Midbrain (tissue), 1 donor: Measurements from ENCODE around the gene TMEM82.
"Not testable (repeated sequence)": the region's sequence is repeated elsewhere in the genome, so short reads cannot be mapped to it uniquely, and the experiment has no call there.

ENCODE experiments used
- DNase-seq: peaks from one replicate; lab custom pipeline; 2025; lab: John Stamatoyannopoulos, UW

The TMEM82 gene

DNA sequence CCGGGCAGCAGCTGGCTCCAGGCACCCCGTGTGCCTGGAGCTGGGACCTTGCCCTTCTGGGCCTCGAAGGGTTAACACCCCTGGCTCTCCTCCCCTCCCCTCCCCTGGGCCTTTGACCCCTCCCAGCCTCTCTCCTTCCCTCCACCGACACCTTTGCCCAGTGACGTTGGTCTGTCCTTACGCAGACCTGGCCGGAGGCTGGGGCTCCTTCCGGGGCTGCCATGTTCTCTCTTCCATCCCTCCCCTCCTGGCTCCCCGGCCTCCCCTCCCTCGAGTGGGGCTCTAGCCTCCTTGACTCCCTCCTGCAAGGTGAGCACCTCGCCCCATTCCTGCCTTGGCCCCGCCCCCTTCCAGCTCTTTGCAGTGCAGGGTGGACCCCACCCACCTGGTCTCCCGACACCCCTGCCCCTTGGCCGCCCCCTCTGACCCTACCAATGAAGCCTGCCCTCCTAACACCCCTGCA is at the start of gene TMEM82:
TSS of gene TMEM82 (plus strand) at position 161 of the 463 bp plus-strand sequence. CDS start at position 222, 61 bp downstream.
- no peak for DNase-seq

DNA sequence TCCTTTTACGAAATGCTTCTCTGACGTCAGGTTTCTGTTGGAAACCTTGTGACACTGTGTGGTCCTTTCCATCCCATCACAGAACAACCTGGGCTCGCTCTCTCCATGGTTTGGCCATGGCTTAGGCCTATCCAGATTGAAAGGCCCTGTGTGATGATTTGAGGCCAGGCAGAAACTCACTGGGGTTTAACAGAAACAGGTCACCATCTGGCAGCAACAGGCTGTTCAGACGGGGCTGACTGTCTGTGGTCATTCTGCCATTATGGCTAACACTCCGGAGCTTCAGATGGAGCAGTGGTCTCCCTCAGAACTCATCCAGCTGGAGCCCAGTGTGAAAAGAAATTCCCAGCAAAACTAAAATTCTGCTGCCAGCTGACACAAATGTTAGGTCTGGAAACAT is 48.9 kb upstream of the TMEM82 start:
- no peak for DNase-seq

DNA sequence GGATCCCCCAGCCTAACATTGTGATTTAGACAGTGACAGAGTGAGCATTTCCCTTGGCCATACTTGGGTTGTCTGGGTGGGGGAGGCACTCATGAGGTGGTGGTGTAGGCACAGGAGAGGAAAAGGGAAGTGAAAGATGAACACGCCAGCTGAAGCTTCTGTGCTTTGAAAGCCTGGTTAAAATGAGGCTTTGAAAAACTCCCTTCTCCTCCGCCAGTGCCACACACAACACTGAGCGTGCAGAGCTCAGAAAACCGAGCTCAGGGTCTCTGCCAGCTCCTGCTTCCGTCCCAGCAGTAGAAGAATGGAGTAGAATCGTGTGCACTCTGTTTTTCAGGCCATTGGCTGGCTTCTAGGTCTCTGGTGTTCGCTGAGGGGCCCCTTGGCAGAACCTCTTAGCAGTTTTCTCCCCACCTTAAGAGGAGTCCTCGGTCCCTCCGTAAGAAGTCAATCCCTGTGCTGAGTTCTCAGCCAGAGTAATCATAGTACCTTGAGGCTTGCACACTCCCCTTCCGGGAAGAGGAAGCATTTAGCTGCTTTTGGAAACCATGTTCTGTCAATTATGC is 45.3 kb upstream of the TMEM82 start:
- DNase-seq: peak; percentile 54

DNA sequence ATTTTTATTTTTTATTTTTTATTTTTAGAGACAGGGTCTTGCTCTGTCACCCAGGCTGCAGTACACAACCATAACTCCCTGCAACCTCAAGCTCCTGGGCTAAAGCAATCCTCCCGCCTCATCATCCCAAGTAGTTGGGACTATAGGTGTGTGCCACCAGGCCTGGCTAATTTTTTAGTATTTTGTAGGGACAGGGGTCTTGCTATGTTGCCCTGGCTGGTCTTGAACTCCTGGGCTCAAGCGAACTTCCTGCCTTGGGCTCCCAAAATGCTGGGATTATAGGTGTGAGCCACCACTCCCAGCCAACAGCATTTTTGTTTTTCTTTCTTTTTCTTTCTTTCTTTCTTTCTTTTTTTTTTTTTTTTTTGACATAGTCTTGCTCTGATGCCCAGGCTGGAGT is 44.1 kb upstream of the TMEM82 start:
- DNase-seq: no peak

DNA sequence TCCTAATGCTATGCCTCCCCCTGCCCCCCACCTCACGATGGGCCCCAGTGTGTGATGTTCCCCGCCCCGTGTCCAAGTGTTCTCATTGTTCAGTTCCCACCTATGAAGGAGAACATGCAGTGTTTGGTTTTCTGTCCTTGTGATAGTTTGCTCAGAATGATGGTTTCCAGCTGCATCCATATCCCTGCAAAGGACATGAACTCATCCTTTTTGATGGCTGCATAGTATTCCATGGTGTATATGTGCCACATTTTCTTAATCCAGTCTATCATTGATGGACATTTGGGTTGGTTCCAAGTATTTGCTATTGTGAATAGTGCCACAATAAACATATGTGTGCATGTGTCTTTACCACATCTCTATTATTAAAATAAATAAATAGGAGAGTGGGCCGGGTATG is 43.0 kb upstream of the TMEM82 start:
- DNase-seq: not testable (repeated sequence)

DNA sequence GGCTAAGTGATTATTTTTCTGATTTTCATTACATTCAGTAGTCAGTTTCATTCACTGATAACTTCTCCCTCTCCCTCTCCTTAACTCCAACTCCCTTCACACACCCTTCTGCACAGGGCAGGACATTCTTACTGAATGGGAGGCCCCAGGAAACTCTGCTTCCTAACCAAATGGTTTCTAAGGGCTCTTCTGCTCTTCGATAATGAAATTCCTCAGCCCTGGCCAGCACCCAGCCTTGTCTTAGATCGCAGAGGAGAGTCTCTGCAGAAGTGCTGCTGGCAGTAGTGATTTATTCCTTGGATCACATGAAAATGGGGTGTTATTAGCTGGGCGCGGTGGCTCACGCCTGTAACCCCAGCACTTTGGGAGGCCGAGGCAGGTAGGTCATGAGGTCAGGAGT is 41.8 kb upstream of the TMEM82 start:
- DNase-seq: no peak

DNA sequence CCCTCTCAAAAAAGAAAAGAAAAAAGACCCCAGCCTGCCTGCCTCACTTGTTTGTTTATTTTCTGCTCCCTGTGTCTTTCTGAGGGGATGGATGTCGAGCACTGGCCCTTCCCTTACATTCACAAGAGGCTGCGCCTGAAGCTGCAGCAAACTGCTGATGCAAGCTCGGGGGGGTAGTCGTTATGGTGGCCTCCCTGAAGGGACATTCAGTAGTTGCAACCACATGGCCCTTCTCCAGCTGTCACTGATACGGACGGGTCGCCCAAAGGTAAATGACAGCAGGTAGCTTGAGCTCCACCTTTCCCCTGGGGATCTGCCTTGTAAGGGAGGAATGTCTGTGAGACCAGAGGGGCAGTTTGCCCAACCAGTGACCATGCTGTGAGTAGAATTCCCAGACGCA is 40.5 kb upstream of the TMEM82 start:
- DNase-seq: no peak

DNA sequence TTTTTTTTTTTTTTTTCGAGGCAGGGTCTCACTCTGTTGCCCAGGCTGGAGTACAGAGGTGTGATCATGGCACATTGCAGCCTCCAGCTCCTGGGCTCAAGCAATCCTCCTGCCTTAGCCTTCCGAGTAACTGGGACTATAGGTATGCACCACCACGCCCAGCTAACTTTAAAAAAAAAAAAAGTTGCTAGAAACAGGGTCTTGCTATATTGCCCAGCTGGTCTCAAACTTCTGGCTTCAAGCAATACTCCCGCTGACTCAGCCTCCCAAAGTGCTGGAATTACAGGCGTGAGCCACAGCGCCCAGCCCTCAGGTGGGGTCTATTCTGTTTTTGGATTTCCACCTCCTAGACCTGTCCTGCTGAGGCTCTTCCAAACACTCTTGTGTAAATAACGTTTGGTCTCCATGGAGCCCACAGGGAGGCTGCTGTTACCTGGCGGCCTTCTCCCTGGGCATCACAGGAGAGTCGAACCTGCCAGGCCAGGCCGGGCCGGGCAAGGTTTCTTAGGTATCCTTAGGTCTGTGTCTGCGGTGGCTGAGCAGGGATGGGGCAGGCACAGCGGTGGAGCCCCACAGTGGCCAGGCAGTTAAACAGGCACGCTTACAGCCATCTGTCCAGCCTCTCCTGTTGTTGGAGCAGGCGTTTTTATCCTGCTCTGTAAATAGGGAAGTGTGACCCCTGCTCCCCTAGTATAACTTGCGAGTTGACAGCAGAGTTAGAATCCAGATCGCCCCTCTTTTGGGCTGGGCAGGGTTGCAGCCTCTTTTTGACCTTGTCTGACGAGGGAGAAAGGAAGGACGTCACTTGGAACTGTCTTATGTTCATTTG is 39.4 kb upstream of the TMEM82 start:
- DNase-seq: no peak

DNA sequence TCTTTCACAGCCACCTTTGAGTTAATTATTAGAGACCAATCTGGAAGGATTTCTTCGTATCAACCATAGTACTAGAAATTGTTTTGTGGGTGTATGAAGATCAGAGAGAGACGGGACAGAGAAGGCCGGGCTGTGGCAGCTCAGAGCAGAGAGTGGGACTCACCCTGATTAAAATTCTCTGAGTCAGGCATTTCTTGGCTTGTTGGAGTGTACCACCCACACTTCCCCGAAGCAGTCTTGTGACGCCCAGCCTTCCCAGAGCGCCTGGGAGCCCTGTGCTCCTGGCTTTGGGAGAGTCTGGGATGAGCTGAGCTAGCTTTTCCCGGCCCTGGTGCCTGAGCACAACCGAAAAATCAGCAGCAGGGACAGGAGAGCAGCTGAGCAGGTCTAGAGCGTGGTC is 38.7 kb upstream of the TMEM82 start:
- DNase-seq: peak; percentile 76

DNA sequence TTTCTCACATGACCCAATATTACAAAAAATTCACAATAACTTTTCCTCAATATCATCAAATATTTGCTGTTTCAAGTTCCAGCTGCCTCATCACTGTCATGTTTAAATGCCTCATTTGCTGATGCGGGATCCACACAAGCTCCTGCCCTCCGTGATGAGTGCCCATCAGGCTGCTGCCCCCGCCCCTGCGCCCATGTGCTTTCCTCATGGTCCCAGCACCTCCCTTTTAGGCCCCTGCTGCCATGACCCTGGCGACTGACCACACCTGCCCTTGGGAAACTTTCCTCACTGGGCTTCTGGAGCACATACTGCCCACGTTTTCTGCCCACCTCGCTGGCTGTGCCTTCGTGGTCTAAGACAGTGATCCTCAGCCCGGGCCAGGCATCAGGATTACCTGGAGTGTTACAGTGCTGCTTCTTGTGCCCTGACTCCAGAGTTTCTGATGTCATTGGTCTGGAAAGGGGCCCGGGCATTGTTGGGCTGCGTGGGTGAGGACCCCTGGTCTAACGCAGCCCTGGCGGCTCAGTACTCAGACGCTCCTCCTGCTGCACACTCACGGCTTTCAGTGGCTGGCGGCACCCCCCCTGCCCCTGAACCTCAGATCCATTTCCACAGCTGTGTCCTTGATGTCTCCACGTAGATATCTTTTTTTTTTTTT is 37.6 kb upstream of the TMEM82 start:
- no peak for DNase-seq

DNA sequence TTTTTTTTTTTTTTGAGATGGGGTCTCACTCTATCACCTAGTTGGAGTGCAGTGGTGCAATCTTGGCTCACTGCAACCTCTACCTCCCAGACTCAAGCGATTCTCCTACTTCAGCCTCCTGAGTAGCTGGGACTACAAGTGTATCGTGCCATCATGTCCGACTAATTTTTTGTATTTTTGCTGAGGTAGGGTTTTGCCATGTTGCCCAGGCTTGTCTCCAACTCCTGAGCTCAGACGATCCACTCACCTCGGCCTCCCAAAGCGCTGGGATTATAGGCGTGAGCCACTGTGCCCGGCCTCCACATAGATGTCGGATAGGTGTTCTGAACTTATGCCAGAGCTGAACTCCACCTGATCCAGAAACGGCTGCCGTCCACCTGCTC is 37.1 kb upstream of the TMEM82 start:
- DNase-seq: no peak

DNA sequence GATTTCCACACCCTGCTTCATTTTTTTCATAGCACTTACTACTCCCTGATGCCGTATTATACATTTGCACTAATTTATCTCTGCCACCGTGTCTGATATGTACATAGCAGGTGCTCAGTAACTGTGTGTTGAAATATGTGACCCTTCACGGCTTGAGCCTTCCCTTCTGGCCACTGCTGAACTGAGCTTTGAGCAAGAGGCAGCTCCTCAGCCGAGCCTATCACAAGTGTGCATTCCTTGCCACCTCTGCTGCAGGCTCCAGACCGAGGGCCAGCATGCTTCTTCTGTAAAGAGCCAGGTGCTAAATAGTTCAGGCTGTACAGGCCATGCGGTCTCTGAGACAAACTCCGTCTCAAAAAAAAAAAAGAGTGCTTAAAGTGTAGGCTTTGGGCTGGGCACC is 35.5 kb upstream of the TMEM82 start:
- no peak for DNase-seq

DNA sequence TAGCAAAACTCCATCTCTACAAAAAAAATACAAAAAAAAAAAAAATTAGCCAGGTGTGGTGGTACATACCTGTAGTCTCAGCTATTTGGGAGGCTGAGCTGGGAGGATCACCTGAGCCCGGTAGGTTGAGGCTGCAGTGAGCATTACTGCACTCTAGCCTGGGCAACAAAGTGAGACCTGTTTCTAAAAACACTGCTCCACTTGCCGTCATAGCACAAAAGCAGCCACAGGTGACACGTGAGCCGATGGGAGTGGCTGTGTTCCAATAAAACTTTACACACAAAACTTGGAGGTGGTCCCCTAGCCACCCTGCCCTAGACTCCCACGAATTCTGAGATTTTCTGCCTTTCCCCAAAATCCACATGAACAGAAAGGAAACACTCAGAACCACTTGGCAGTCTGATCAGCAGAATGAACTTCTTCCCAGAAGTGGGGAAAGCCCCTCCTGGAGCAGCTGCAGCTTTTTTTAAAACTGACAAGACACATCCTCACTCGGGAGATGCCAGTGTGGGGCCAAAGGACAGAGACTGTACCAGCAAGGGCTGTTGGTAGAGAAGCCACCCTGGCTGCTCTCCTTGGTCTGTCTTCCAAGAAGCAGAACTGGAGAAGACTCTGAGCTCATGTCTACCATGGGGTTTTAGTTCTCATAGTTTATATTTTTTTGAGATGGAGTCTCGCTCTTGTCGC is 34.9 kb upstream of the TMEM82 start:
- no peak for DNase-seq

DNA sequence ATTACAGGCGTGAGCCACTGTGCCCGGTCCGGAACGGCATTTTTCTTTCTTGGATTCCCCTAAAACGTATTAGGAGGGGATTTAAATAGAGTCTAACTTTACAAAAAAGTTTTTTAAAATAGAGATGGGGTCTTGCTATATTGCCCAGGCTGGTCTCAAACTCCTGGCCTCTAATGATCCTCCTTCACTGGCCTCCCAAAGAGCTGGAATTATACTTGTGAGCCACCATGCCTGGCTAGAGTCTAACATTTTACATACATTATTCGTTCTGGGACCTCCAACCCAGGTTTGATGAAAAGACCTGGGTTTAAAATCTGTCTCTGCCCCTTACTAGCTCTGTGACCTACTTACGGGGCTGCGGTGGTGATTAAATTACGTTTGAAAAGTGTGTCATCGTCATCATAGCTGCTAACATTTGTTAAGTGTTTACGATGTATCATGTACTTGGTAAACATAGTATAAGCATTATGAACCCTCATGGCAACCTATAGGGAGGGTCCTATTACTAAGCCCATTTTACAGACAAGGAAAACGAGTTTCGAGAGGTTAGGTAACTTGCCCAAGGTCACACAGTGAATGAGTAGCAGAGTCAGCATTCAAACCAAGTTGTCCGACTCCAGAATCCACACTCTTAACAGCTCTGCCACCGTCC is 33.7 kb upstream of the TMEM82 start:
- no peak for DNase-seq

DNA sequence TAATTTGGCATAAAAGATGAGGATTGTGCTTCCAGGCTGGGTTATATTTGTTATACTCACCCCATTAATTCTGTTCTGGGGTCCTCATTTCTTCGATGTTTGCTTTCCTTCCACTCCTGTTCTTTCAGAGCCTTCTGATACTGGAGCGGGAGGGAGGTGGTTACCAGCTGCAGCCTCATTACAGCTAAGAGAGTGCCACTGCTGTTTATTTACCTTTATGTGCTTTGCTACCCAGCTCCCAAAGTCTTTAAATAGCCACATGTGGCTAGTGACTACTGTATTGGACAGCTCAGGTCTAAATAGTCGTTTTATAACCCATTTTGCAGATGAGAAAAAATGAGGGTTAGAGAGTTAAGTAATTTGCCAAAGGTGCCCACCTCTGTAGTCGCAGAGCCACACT is 33.1 kb upstream of the TMEM82 start:
- no peak for DNase-seq

DNA sequence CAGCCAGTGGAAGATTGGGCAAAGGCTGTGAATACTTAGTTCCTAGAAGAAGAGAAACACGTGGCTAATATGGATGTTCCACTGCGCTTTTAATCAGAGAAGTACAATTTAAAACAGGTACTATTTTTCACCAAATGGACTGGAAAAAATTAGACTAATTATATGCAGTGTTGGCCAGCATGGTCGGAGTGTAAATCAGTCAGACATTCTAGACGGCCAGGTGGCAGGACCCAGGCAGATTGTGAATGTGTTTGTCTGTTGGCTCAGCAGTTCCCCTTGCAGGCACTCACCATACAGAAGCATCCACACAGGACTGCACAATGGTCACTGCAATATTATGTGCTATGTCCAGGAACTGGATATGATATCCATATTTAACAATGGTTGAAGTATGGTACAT is 30.1 kb upstream of the TMEM82 start:
- DNase-seq: no peak

DNA sequence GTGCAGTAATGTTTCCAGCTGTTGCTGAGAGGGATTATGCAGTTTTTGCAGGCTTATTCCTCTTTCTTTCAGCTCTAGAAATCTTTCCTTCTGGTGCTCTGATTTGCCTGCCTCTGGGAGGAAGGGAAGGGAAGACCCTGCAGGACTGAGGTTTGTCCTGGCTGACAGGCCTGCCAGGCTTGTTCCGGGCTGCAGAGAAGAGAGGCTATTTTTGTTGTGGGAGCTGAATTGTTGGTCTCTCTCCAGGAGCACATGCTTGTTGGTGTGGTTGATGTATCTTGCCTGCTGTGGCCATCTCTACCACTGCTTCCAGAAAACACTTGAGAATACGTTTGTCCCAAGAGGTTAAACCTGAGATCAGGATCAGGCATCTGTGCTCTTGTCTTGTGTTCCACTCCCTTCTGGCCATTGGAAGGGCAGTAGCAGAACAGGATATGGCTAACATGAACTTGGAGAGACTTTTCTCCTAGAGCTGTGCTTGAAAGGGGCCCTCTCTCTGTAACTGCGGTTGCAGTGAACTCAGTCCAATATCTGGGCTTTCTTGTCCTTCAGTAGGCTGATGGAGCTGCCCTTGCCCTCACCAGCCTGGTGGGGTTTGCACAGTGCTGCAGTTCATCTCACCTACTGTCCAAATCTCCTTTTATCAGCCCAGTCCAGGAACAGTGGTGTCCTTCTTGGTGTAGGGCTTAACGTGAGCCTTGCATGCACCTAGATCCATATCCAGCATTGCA is 27.7 kb upstream of the TMEM82 start:
- DNase-seq: peak; percentile 50

DNA sequence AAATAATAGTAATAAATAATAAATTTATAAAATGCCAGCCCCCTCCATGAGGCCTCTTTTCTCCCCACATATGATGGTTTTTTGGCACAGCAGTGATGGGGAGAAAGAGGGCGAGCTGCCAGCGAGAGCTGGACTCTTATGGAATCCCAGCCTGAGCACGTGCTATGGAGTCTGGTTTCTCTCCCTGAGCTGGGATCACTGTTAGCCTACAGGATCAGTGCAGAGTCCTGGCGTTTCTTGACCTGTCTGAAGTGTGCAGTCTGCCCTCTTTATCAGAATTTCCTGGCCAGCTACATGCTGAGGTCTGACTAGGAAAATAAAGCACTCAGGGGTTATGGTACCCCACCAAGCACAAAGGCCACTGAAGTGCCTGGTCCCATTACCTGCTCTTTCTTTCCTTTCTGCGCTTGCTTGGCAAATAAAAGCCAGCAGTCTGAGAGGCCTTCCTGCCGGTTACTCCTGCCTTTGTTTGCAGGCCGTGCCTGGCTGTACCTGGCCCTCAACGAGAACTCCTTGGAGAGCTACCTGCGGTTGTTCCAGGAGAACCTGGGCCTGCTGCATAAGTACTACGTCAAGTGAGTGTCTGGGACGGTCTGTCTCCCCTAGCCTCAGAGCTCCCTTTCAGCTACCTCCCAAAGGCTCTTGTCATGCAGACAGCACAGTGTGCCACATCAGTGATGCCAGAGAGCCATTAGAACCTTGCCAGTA is 24.7 kb upstream of the TMEM82 start:
- DNase-seq: no peak

DNA sequence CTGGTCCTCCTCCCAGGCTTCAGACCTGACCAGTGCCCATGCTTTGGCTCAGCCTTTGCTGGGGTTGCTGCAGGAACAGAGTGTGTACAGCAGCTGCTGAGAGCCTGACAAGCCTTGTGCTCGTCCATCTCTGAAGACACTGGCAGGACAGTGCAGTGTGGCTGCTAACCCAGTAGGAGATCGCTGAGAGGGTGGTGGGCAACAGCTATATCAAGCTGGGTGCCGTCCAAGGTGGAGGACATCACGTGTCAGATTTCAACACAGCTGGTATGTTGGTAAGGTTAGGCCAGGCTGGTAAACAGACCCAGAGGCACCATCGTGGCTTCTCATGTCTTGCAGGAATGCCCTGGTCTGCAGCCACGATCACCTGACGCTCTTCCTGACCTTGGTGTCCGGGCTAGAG is 24.1 kb upstream of the TMEM82 start:
- no peak for DNase-seq

DNA sequence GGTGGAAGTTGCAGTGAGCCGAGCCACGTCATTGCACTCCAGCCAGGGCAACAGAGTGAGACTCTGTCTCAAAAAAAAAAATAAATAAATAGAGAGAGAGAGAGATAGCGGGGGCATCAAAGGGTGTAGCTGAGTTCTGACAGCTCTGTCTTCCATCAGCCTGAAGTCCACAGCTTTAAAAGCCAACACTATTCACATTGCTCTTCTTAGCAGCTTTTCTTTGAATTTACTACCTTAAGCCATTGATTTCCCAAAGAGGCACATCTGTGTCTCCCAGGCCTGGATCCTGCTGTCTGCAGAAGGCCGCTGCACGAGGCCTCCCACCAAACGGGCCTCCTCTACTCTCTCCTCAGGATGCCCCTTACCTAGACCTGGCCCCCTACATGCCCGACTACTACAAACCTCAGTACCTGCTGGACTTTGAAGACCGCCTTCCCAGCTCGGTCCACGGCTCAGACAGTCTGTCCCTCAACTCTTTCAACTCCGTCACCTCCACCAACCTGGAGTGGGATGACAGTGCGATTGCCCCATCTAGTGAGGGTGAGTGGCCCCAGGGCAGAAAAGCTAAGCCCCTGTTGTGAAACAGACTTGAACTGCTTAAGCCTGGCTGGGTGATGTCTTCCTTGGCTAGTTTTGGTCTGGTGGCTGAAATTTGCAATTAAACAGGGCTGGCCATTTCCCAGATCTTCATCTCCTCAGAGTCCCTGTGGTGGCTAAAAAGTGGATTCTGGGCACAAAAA is 22.7 kb upstream of the TMEM82 start:
- no peak for DNase-seq
